A673 (cell line): Measurements from ENCODE around the gene PAXX.

Source experiments
- EZH2 ChIP-seq: fragments of 200-600 bp; sonication (generic); IDR thresholded peaks from 2 replicates; pipeline ENCODE4 v1.6.1; 2017; ENCODE audit warnings: borderline replicate concordance, low read depth, mild to moderate bottlenecking, mixed read lengths, antibody characterized with exemption, low read length; ENCODE audit not compliant: poor library complexity, severe bottlenecking
- TF ChIP-seq, protein P1 (sequence below): fragments of 300-800, 200-600 bp; sonication (generic); conservative IDR thresholded peaks from 2 replicates; pipeline ENCODE4 v1.5.1; 2017; ENCODE audit warnings: low read depth, mild to moderate bottlenecking, antibody characterized with exemption, low read length, moderate library complexity, mixed read lengths

DNA sequence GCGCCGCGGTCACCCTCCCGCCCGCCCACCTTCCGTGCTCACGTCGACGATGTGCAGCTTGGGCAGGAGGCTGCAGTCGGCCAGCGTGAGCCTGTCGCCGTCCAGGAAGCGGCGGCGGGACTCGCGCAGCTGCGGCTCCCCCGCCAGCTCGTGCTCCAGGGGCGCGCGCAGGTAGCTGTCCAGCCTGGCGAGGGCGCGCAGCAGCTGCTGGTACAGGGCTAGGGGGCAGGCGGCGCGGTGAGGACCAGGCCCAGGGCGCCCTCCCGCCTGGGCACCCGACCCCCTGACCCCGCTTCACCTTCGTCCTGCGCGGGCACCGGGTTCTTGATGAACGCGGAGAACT, 2.6 kb downstream of the PAXX start:
- no peak for TF ChIP-seq EZH2
- TF ChIP-seq, protein P1, sequence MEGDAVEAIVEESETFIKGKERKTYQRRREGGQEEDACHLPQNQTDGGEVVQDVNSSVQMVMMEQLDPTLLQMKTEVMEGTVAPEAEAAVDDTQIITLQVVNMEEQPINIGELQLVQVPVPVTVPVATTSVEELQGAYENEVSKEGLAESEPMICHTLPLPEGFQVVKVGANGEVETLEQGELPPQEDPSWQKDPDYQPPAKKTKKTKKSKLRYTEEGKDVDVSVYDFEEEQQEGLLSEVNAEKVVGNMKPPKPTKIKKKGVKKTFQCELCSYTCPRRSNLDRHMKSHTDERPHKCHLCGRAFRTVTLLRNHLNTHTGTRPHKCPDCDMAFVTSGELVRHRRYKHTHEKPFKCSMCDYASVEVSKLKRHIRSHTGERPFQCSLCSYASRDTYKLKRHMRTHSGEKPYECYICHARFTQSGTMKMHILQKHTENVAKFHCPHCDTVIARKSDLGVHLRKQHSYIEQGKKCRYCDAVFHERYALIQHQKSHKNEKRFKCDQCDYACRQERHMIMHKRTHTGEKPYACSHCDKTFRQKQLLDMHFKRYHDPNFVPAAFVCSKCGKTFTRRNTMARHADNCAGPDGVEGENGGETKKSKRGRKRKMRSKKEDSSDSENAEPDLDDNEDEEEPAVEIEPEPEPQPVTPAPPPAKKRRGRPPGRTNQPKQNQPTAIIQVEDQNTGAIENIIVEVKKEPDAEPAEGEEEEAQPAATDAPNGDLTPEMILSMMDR: no peak
